GM21529 (cell line): ENCODE measurements around the gene ADNP2.

ENCODE experiments used
- ATAC-seq: cut with Tn5 transposase; IDR thresholded peaks from one replicate; pipeline ENCODE4 v1.9.1; 2021; ENCODE audit not compliant: unreplicated experiment

The ADNP2 gene, protein sequence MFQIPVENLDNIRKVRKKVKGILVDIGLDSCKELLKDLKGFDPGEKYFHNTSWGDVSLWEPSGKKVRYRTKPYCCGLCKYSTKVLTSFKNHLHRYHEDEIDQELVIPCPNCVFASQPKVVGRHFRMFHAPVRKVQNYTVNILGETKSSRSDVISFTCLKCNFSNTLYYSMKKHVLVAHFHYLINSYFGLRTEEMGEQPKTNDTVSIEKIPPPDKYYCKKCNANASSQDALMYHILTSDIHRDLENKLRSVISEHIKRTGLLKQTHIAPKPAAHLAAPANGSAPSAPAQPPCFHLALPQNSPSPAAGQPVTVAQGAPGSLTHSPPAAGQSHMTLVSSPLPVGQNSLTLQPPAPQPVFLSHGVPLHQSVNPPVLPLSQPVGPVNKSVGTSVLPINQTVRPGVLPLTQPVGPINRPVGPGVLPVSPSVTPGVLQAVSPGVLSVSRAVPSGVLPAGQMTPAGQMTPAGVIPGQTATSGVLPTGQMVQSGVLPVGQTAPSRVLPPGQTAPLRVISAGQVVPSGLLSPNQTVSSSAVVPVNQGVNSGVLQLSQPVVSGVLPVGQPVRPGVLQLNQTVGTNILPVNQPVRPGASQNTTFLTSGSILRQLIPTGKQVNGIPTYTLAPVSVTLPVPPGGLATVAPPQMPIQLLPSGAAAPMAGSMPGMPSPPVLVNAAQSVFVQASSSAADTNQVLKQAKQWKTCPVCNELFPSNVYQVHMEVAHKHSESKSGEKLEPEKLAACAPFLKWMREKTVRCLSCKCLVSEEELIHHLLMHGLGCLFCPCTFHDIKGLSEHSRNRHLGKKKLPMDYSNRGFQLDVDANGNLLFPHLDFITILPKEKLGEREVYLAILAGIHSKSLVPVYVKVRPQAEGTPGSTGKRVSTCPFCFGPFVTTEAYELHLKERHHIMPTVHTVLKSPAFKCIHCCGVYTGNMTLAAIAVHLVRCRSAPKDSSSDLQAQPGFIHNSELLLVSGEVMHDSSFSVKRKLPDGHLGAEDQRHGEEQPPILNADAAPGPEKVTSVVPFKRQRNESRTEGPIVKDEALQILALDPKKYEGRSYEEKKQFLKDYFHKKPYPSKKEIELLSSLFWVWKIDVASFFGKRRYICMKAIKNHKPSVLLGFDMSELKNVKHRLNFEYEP

GRCh38 chr18:80108739-80109675 lies at the start of gene ADNP2:
Gene ADNP2, plus strand, starts transcription at chr18:80109262. Its CDS starts 8,281 bp downstream, at chr18:80117543.
- ATAC-seq: peak; percentile 67

GRCh38 chr18:80059945-80060344 lies 49.1 kb upstream of the ADNP2 start:
- no peak for ATAC-seq

DNA sequence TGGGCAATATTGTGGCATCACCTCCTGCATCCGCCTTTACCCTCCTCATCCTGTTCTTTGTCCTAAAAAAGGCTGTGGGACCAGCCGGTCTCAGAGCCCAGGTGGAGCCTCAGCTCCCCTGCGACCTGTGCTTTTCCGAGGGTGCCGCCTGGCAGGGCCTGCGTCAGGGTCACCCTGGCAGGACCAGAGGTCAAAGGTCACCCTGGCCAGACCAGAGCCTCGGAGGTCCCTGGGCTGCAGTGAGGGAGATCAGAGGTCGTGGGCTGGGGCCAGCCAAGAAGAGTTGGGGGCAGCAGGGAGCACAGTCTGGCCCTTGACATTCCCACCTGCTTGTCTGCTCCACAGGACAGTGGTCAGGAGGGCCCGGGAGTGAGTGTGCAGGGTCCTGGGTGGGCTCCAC lies 43.4 kb upstream of the ADNP2 start:
- no peak for ATAC-seq

- ATAC-seq: no peak
These were observed 41.7 kb upstream of the ADNP2 start for GRCh38 chr18:80067321-80067720.

GRCh38 chr18:80067897-80068296 lies 41.2 kb upstream of the ADNP2 start:
- no peak for ATAC-seq

- no peak for ATAC-seq
These were observed 40.3 kb upstream of the ADNP2 start for GRCh38 chr18:80068571-80069272.

GRCh38 chr18:80070825-80071224 lies 38.2 kb upstream of the ADNP2 start:
- ATAC-seq: no peak

GRCh38 chr18:80074183-80074582 lies 34.9 kb upstream of the ADNP2 start:
- ATAC-seq: no peak

GRCh38 chr18:80074697-80075096 lies 34.4 kb upstream of the ADNP2 start:
- no peak for ATAC-seq

- ATAC-seq: no peak
These were observed 33.1 kb upstream of the ADNP2 start for GRCh38 chr18:80075940-80076339.

DNA sequence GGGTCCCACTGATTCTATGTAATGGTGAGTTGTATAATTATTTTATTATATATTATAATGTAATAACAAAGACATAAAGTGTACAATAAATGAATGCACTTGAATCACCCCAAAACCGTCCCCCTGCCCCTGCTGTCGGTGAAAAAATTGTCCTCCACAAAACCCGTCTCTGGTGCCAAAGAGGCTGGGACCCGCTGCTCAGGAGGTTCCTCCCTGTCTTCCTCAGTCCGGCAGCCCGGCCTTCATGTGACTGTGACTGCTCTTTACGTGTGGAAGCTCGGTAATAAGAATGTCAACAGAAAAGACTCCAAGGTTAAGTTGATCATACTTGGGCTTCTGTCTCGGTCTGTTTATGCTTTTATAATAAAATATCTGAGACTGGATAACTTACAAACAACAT lies 32.7 kb upstream of the ADNP2 start:
- ATAC-seq: no peak

DNA sequence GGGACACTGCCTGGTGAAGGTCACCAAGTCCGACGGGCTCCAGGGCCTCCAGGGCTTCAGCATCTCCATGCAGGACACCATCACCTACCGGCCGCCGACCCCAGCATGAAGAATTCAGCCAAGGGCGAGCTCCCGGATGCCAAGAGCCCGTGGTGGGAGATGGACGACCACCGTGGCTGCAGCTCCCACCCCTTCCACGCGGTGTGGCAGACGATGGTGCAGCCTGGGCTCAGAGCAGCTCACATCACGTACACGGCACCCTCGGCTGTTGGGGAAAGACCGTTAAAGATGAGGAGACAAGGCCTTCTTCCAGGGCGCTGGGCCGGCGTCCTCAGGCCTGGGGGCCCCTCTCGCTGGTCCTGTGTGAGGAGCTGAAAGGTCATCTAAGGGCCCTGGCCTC lies 31.2 kb upstream of the ADNP2 start:
- ATAC-seq: no peak

DNA sequence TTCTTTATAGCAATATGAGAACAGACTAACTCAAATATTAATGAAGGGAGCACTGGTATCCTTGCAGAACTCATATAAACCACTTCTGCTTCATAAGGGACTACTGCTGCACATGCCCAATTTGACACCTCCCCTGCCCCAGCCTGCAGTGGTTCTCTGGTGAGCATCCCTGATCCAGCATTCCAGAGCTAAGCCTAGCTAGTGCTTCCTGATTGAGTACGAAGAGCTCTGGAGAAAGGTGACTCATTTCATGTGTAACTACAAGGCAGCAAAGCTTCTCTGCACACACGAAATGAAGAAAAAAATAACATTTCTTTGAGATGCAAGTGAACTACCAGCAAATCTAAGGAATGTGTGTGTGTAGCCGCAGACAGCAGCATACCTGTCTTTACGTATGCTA lies 22.8 kb upstream of the ADNP2 start:
- ATAC-seq: no peak

GRCh38 chr18:80088036-80088435 lies 21.0 kb upstream of the ADNP2 start:
- ATAC-seq: no peak

GRCh38 chr18:80088823-80089222 lies 20.2 kb upstream of the ADNP2 start:
- no peak for ATAC-seq

DNA sequence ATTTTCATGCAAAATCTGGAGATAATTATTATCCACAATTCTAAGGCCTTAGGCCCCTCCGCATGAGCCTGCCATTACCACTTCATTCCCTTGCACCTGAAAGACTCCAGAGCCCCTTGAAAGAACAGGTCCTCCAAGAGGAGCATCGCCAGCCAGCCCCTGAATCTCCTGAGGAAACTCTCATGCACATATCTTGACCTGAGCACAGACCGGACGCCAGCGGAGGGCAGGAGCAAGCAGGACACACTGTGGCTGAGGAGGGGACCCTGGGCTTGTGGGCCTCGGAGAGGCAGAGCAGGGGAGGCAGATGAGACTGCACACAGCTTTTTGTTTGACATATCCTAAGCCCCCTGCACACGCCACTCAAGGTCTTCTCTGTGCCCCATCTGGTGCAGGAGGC lies 13.6 kb upstream of the ADNP2 start:
- no peak for ATAC-seq

DNA sequence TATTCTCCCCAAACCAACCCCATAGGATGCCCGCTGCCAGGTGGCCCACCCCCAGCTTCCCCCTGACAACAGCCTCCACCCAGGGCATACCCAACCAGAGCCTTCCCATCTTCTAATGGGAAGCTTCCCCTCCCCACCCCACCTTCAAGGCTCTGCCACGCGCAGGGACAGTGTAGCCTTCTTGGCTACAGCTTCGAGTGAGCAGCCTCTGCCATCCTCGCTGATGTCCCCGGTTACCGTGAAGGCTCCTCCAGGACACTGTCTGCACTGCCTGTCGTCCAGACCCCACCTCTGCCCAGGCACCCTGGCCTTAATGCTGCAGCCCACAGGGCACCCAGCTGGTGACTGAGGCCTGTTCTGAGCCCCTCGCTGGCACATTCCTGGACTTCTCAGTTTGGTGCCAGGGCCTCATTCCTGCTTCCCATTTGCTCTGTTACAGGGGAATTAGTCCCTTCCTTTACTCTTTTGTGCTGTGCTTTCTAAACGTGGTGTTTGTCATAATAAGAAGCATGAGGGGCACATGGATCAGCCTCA lies 13.0 kb upstream of the ADNP2 start:
- no peak for ATAC-seq

- no peak for ATAC-seq
These were observed 11.9 kb upstream of the ADNP2 start for GRCh38 chr18:80097201-80097600.

DNA sequence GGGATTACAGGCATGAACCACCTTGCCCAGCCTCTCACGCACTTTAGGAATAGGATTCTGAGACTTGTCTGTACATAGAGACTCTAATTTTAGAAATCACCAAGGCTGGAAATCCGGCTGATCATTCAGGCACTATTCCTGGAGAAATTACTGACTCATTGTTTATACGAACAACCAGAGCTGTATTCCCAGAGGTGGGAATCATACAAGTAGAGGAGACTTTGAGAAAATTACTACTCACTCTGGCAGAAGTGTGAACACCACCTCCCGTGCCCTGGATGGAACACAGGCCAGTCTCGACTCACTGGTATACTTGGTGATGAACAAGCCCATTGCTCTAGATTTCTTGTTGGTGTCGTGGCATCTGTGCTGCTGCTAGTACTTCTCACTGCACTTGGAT lies 5.8 kb upstream of the ADNP2 start:
- no peak for ATAC-seq

GRCh38 chr18:80104364-80104779 lies 4.7 kb upstream of the ADNP2 start:
- ATAC-seq: no peak
